K562 (cell line): ENCODE results near the gene SH2D4B. TPM values are rescaled to one million over a fixed set of nuclear protein-coding genes. Genes with fewer than 3 reads are reported as not detected.

Source experiments
- ATAC-seq: fragments of 200-7000 bp; cut with Tn5 transposase; 3 replicates; pipeline ENCODE4 v1.9.1; 2020; ENCODE audit warnings: moderate library complexity
- BruUV-seq: library from RNA; stranded (reverse); fragments of 400-500 nt; replicated peaks from 2 replicates; lab custom pipeline; 2021; lab: Mats Ljungman, UMichigan
- CTCF ChIA-PET: fragments of 300-600 bp; formaldehyde crosslinking; extraction: SDS; loops from one replicate; lab custom pipeline; 2021; ENCODE audit warnings: low intra/inter-chr PET ratio; lab: Yijun Ruan, JAX
- POLR2A ChIA-PET: fragments of 300-600, 350-650 bp; sonication (Branson Sonifier 250); formaldehyde crosslinking; extraction: SDS; loops from one replicate; lab custom pipeline; 2021; ENCODE audit warnings: antibody characterized with exemption, inconsistent platforms; lab: Yijun Ruan, JAX
- DNase-seq, 4 experiments: peaks; one replicate each; pipeline versions ENCODE4 v3.0.0 to v3.0.0-alpha.2; 2011 to 2018; ENCODE audit warnings: low spot score in 3 of 4, mixed read lengths in 3 of 4; ENCODE audit errors: extremely low read depth in 1 of 4
- FAIRE-seq: peaks from 2 replicates; lab custom pipeline; 2011; peaks lifted over from hg19 to GRCh38; lab: Jason Lieb, UNC
- H2AFZ ChIP-seq: 2 replicates; pipeline ENCODE4 v1.6.0; 2011; ENCODE audit warnings: low read depth, low read length, control low read depth, inconsistent platforms
- H3K27ac ChIP-seq: fragments of 200-600 bp; 3 replicates; pipeline ENCODE4 v1.8.0; 2011; ENCODE audit warnings: low read depth, mild to moderate bottlenecking, control low read depth, inconsistent platforms, low read length, moderate library complexity, mixed read lengths; ENCODE audit errors: extremely low read depth
- H3K27me3 ChIP-seq, 2 experiments: fragments of 300-600 bp in 1 of 2; 2 replicates in 1 of 2; 3 replicates in 1 of 2; pipeline versions ENCODE4 v1.6.0 to v1.8.0; 2011; ENCODE audit warnings: inconsistent platforms in 2 of 2, low read length in 2 of 2, mild to moderate bottlenecking in 1 of 2, mixed read lengths in 1 of 2, moderate library complexity in 1 of 2; ENCODE audit not compliant: control insufficient read depth in 2 of 2, insufficient read depth in 2 of 2
- H3K36me3 ChIP-seq: fragments of 300-600 bp; 3 replicates; pipeline ENCODE4 v1.8.0; 2011; ENCODE audit warnings: mild to moderate bottlenecking, low read length, inconsistent platforms; ENCODE audit not compliant: control insufficient read depth, insufficient read depth
- H3K4me1 ChIP-seq, 2 experiments: fragments of 200-600 bp in 1 of 2; replicated peaks in 1 of 2; 2 replicates in 1 of 2; 3 replicates in 1 of 2; pipeline versions ENCODE4 v1.5.1 to v1.8.0; 2011; ENCODE audit warnings: inconsistent platforms in 2 of 2, low read length in 2 of 2, mild to moderate bottlenecking in 1 of 2, mixed read lengths in 1 of 2, moderate library complexity in 1 of 2; ENCODE audit not compliant: control insufficient read depth in 2 of 2, insufficient read depth in 2 of 2
- H3K4me2 ChIP-seq: 2 replicates; pipeline ENCODE4 v1.6.1; 2011; ENCODE audit warnings: low read length, control low read depth, inconsistent platforms, mixed read lengths; ENCODE audit not compliant: insufficient read depth
- H3K4me3 ChIP-seq: fragments of 200-600 bp; sonication (generic), shearing (Covaris generic); 2 replicates; pipeline ENCODE4 v1.5.1; 2016; ENCODE audit warnings: control low read depth, inconsistent platforms
- H3K79me2 ChIP-seq: fragments of 200-600 bp; 3 replicates; pipeline ENCODE4 v1.8.0; 2011; ENCODE audit warnings: low read length, inconsistent platforms; ENCODE audit not compliant: control insufficient read depth, insufficient read depth
- H3K9ac ChIP-seq, 2 experiments: 2 replicates each; pipeline versions ENCODE4 v1.6.0 to v1.6.1; 2011; ENCODE audit warnings: low read depth in 2 of 2, low read length in 2 of 2, control low read depth in 1 of 2, inconsistent platforms in 1 of 2, mild to moderate bottlenecking in 1 of 2, mixed read lengths in 1 of 2; ENCODE audit not compliant: insufficient read depth in 1 of 2
- H3K9me1 ChIP-seq: one replicate; pipeline ENCODE4 v1.6.0; 2011; ENCODE audit warnings: inconsistent platforms, mild to moderate bottlenecking, low read length, moderate library complexity; ENCODE audit not compliant: control insufficient read depth, insufficient read depth
- H3K9me3 ChIP-seq: replicated peaks from 2 replicates; pipeline ENCODE4 v1.5.1; 2011; ENCODE audit warnings: low read depth, low read length, inconsistent platforms; ENCODE audit not compliant: control insufficient read depth, insufficient read depth
- H4K20me1 ChIP-seq: replicated peaks from 2 replicates; pipeline ENCODE4 v1.6.1; 2011; ENCODE audit warnings: low read length, inconsistent platforms, mixed read lengths; ENCODE audit not compliant: control insufficient read depth, insufficient read depth
- CEBPB ChIP-seq: fragments of 450-650 bp; IDR thresholded peaks from 2 replicates; pipeline ENCODE4 v1.6.1; 2016; ENCODE audit warnings: missing genetic modification characterization, missing compliant biosample characterization
- CEBPG ChIP-seq, 3 experiments: fragments of 200-800 bp in 1 of 3; sonication (Bioruptor generic) in 1 of 3; sonication (generic) in 1 of 3; formaldehyde crosslinking in 1 of 3; IDR thresholded peaks in 2 of 3; conservative IDR thresholded peaks in 1 of 3; 2 replicates each; pipeline versions ENCODE4 v1.6.1 to v1.8.0; 2016 to 2022; ENCODE audit warnings: missing compliant biosample characterization in 2 of 3, missing genetic modification characterization in 2 of 3, mild to moderate bottlenecking in 1 of 3, missing genetic modification reagents in 1 of 3
- CREBBP ChIP-seq: IDR thresholded peaks from one replicate; pipeline ENCODE4 v1.6.1; 2012; ENCODE audit warnings: low read depth, mild to moderate bottlenecking, control low read depth, inconsistent platforms, low read length
- WGBS: fragments of 100-300 bp; shearing (Covaris generic); methylation state at CpG from one replicate; pipeline ENCODE4 v1.1.6; 2016; ENCODE audit warnings: low coverage, mixed read lengths; ENCODE audit not compliant: insufficient coverage; ENCODE audit errors: missing lambda C conversion rate; 5-methylcytosine and 5-hydroxymethylcytosine counted together
- in situ Hi-C: fragments of 300-500 bp; cut with MboI; formaldehyde crosslinking; loops from 4 replicates; pipeline ENCODE4 v1.15.0; 2018; ENCODE audit warnings: inconsistent platforms, mixed read lengths
- intact Hi-C: fragments of 100-400 bp; cut with micrococcal nuclease; formaldehyde crosslinking; loops from 2 replicates; pipeline ENCODE4 v1.14.2; 2022
- polyA plus RNA-seq, 8 experiments: library from polyadenylated mRNA; depleted of rRNA in 4 of 8; stranded (reverse) in 5 of 8; unstranded in 3 of 8; fragments of >200 nt; fragmentation: Nextera tagmentation in 2 of 8; fragmentation: Illumina TruSeq in 1 of 8; extraction: Ambion mirVana in 2 of 8; extraction: Trizol in 1 of 8; gene quantifications; 2 replicates each; pipeline versions ENCODE4 v1.2.1 to v1.2.3, GENCODE V29; 2011 to 2014; ENCODE audit warnings: inconsistent platforms in 1 of 8, missing spikeins in 1 of 8
- total RNA-seq, 7 experiments: library from RNA; depleted of rRNA in 6 of 7; stranded (reverse); fragments of >200 nt in 6 of 7; fragmentation: Illumina TruSeq in 2 of 7; extraction: Trizol in 2 of 7; gene quantifications; 2 replicates each; pipeline versions ENCODE4 v1.2.1 to v1.2.3, GENCODE V29; 2011 to 2021; ENCODE audit warnings: low replicate concordance in 1 of 7
- TF ChIP-seq, protein P1 (sequence below): IDR thresholded peaks from 2 replicates; pipeline ENCODE4 v1.6.1; 2011; ENCODE audit not compliant: insufficient read length; ENCODE audit errors: extremely low read depth

SH2D4B gene
- total and polyA plus RNA-seq, 9 of the 15 experiments (the other 6 are each of a cell fraction or from before 2014, with no cell fraction given), result 0.03 to 0.14 (median 0.04) TPM; not detected in 4

DNA sequence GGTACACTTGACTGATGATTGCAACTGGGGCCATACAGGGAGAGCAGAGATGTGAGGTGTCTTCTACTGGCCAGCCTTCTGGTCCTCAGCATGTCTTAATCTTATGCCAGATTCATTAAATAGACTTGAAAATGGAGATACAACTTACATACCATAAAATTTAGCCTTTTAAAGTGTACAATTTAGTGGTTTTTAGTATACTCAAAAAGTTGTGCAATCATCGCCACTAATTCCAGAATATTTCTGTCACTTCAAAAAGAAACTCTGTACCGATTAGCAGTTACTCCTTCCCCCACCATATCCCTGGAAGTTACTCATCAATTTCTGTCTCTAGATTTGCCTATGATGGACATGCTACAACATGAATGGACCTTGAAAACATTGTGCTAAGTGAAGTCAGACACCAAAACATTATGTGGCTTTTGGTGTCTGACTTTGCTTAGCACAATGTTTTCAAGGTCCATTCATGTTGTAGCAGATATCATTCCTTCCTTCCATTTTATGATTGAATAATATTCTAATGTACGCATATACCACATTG, 53.0 kb downstream of the SH2D4B start:
- Histone ChIP-seq H3K9ac (no peak overlapping the region), H2AFZ (no peak overlapping the region), H3K4me3 (no peak overlapping the region), H3K9me3 (no peaks in the 10 kb centered on the region; the same call in 1 of the 2 replicates), H3K27ac (no peak overlapping the region), H4K20me1 (no peaks in the 10 kb centered on the region), H3K79me2 (no peaks in the 10 kb centered on the region), H3K9me1 (no peaks in the 10 kb centered on the region), H3K27me3 (peaks cover 12 to 21% of the 10 kb centered on the region in 2 experiments; a peak in 3 of 5 replicates), H3K4me2 (no peak overlapping the region), H3K36me3 (no peaks in the 10 kb centered on the region), H3K4me1 (peaks cover 0 to 5% of the 10 kb centered on the region in 2 experiments; a peak in 1 of 5 replicates)
- ChIA-PET POLR2A (no interaction called here), CTCF (no interaction called here)
- in situ Hi-C loops (no loop called here), intact Hi-C loops (no loop called here)
- BruUV-seq, result no TSS peak
- FAIRE-seq (no peak), ATAC-seq (no peak), DNase-seq (no peak)
- 2% methylated on average over 3 of the region's 3 CpGs for WGBS
- TF ChIP-seq, protein P1, sequence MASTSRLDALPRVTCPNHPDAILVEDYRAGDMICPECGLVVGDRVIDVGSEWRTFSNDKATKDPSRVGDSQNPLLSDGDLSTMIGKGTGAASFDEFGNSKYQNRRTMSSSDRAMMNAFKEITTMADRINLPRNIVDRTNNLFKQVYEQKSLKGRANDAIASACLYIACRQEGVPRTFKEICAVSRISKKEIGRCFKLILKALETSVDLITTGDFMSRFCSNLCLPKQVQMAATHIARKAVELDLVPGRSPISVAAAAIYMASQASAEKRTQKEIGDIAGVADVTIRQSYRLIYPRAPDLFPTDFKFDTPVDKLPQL, result no peak
- TF ChIP-seq CEBPG (CRISPR knock-in tag; IDR thresholded peaks at IDR 0.05) (no peak), CEBPG (tag; conservative IDR thresholded peaks at IDR 0.05 in 1 of 2, IDR thresholded peaks at IDR 0.05 in 1 of 2) (peak in 1 of 2 experiments; percentile 59; a peak in 2 of 4 replicates), CEBPB (tag) (peak; percentile 74), CREBBP (peak; percentile 61)
